NCI-H2081 treated with DMSO at 0.1 percent for 48 hours (cell line): ENCODE data around the gene EPHB2.

Experiments used
- DNase-seq: peaks from one replicate; lab custom pipeline; 2025; lab: John Stamatoyannopoulos, UW

The EPHB2 gene

GRCh38 chr1:22953057-22953739 is 242.6 kb downstream of the EPHB2 start:
- DNase-seq = no peak

GRCh38 chr1:22953740-22954141 is 243.1 kb downstream of the EPHB2 start:
- no peak for DNase-seq

GRCh38 chr1:22955146-22955545 is 244.5 kb downstream of the EPHB2 start:
- no peak for DNase-seq

- no peak for DNase-seq
Measured at GRCh38 chr1:22957066-22957465, 246.4 kb downstream of the EPHB2 start.

GRCh38 chr1:22958556-22958955 is 247.9 kb downstream of the EPHB2 start:
- no peak for DNase-seq

GRCh38 chr1:22959545-22960360 is 249.1 kb downstream of the EPHB2 start:
- no peak for DNase-seq

- DNase-seq = no peak
Measured at GRCh38 chr1:22962558-22962957, 251.9 kb downstream of the EPHB2 start.

- DNase-seq = no peak
Measured at GRCh38 chr1:22963044-22963677, 252.5 kb downstream of the EPHB2 start.

GRCh38 chr1:22966309-22966708 is 255.7 kb downstream of the EPHB2 start:
- DNase-seq = no peak

- DNase-seq = no peak
Measured at GRCh38 chr1:22967833-22968232, 257.2 kb downstream of the EPHB2 start.

GRCh38 chr1:22969304-22969709 is 258.7 kb downstream of the EPHB2 start:
- peak; percentile 93 for DNase-seq

GRCh38 chr1:22970096-22970495 is 259.5 kb downstream of the EPHB2 start:
- DNase-seq = no peak
